ENCODE results near the gene PTCSC3.

PTCSC3 gene

GRCh38 chr14:36176524-36176923, at the start of gene PTCSC3:
Gene PTCSC3, minus strand, starts transcription at chr14:36176722.
- DNase-seq = no peak

- DNase-seq = no peak
Measured at GRCh38 chr14:36226164-36226563, 49.6 kb upstream of the PTCSC3 start.

GRCh38 chr14:36224176-36224575, 47.7 kb upstream of the PTCSC3 start:
- no peak for DNase-seq

- no peak for DNase-seq
Measured at GRCh38 chr14:36223558-36223957, 47.0 kb upstream of the PTCSC3 start.

- no peak for DNase-seq
Measured at GRCh38 chr14:36222952-36223468, 46.5 kb upstream of the PTCSC3 start.

- DNase-seq = no peak
Measured at GRCh38 chr14:36222337-36222736, 45.8 kb upstream of the PTCSC3 start.

GRCh38 chr14:36221112-36221511, 44.6 kb upstream of the PTCSC3 start:
- DNase-seq = no peak

GRCh38 chr14:36217732-36218131, 41.2 kb upstream of the PTCSC3 start:
- no peak for DNase-seq

- no peak for DNase-seq
Measured at GRCh38 chr14:36217027-36217426, 40.5 kb upstream of the PTCSC3 start.

GRCh38 chr14:36215217-36215598, 38.7 kb upstream of the PTCSC3 start:
- DNase-seq = no peak

GRCh38 chr14:36214476-36215216, 38.1 kb upstream of the PTCSC3 start:
- DNase-seq = no peak

- DNase-seq = no peak
Measured at GRCh38 chr14:36212987-36213386, 36.5 kb upstream of the PTCSC3 start.

- no peak for DNase-seq
Measured at GRCh38 chr14:36212577-36212976, 36.1 kb upstream of the PTCSC3 start.

- no peak for DNase-seq
Measured at GRCh38 chr14:36208690-36209278, 32.3 kb upstream of the PTCSC3 start.

- DNase-seq = no peak
Measured at GRCh38 chr14:36207500-36207899, 31.0 kb upstream of the PTCSC3 start.

- no peak for DNase-seq
Measured at GRCh38 chr14:36204461-36205073, 28.0 kb upstream of the PTCSC3 start.

- DNase-seq = no peak
Measured at GRCh38 chr14:36198378-36198777, 21.9 kb upstream of the PTCSC3 start.

GRCh38 chr14:36194663-36195062, 18.1 kb upstream of the PTCSC3 start:
- DNase-seq = no peak

GRCh38 chr14:36192530-36192929, 16.0 kb upstream of the PTCSC3 start:
- no peak for DNase-seq

- no peak for DNase-seq
Measured at GRCh38 chr14:36183402-36183801, 6.9 kb upstream of the PTCSC3 start.

- no peak for DNase-seq
Measured at GRCh38 chr14:36181417-36181816, 4.9 kb upstream of the PTCSC3 start.

- no peak for DNase-seq
Measured at GRCh38 chr14:36177489-36177888, 967 bp upstream of the PTCSC3 start.

GRCh38 chr14:36174767-36175424, 1.6 kb downstream of the PTCSC3 start:
- no peak for DNase-seq

GRCh38 chr14:36173161-36173560, 3.4 kb downstream of the PTCSC3 start:
- DNase-seq = no peak
